NCI-H2081 (cell line): Measurements from ENCODE around the gene HSCB.
A peak's percentile ranks its signal among the peaks of the same experiment; 100 is the strongest.
"Not testable (repeated sequence)": the region's sequence is repeated elsewhere in the genome, so short reads cannot be mapped to it uniquely, and the experiment has no call there.

ENCODE experiments used
- DNase-seq, 2 experiments: peaks; one replicate each; lab custom pipeline; 2025; lab: John Stamatoyannopoulos, UW

HSCB gene

GRCh38 chr22:28741785-28742561, at the start of gene HSCB, which contains the start of gene CHEK2:
Gene HSCB (plus strand): TSS chr22:28742039. CDS start chr22:28742096, 57 bp downstream.
Gene CHEK2 (minus strand): TSS chr22:28741820. CDS start chr22:28734721, 7,099 bp downstream.
- peak; percentile 96 to 97 for DNase-seq

- not testable (repeated sequence) for DNase-seq
Observed at GRCh38 chr22:28693041-28693760, 48.6 kb upstream of the HSCB start.

- no peak for DNase-seq
Observed at GRCh38 chr22:28702891-28703290, 38.9 kb upstream of the HSCB start.

- DNase-seq = no peak
Observed at GRCh38 chr22:28703436-28703835, 38.4 kb upstream of the HSCB start.

- no peak for DNase-seq
Observed at GRCh38 chr22:28706845-28707244, 35.0 kb upstream of the HSCB start.

GRCh38 chr22:28710107-28710506, 31.7 kb upstream of the HSCB start:
- no peak for DNase-seq

- no peak for DNase-seq
Observed at GRCh38 chr22:28710576-28711191, 31.2 kb upstream of the HSCB start.

GRCh38 chr22:28711341-28711740, 30.5 kb upstream of the HSCB start:
- no peak for DNase-seq

- no peak for DNase-seq
Observed at GRCh38 chr22:28711820-28712777, 29.7 kb upstream of the HSCB start.

- no peak for DNase-seq
Observed at GRCh38 chr22:28714043-28714628, 27.7 kb upstream of the HSCB start.

- DNase-seq = no peak
Observed at GRCh38 chr22:28715611-28716010, 26.2 kb upstream of the HSCB start.

GRCh38 chr22:28716686-28717085, 25.2 kb upstream of the HSCB start:
- no peak for DNase-seq

- DNase-seq = no peak
Observed at GRCh38 chr22:28718044-28718443, 23.8 kb upstream of the HSCB start.

- DNase-seq = no peak
Observed at GRCh38 chr22:28728002-28728401, 13.8 kb upstream of the HSCB start.

GRCh38 chr22:28728621-28729313, 13.1 kb upstream of the HSCB start:
- no peak for DNase-seq

- no peak for DNase-seq
Observed at GRCh38 chr22:28730179-28730578, 11.7 kb upstream of the HSCB start.

GRCh38 chr22:28734393-28734792, 7.4 kb upstream of the HSCB start:
- no peak for DNase-seq

- peak in 1 of 2 experiments; percentile 0 for DNase-seq
Observed at GRCh38 chr22:28736301-28737155, 5.3 kb upstream of the HSCB start.

GRCh38 chr22:28737701-28738100, 4.1 kb upstream of the HSCB start:
- DNase-seq = no peak

- DNase-seq = not testable (repeated sequence)
Observed at GRCh38 chr22:28738876-28739275, 3.0 kb upstream of the HSCB start.
